ENCODE results near the gene PIM3.

GRCh38 chr22:49966041-49966773 is 5.6 kb downstream of the PIM3 start:
- TF ChIP-seq EZH2 (IDR thresholded peaks at IDR 0.05; ENCODE audit: borderline replicate concordance, low read length) (no peak), CTCF (conservative IDR thresholded peaks at IDR 0.05 in 1 of 2, IDR thresholded peaks at IDR 0.05 in 1 of 2; ENCODE audit: extremely low read depth in 1 of 2, insufficient read depth in 1 of 2, low read depth in 1 of 2, low read length in 2 of 2) (no peak)
